NB4 (cell line): Measurements from ENCODE around the gene NECTIN3.

ENCODE experiments used
- DNase-seq: peaks from one replicate; pipeline ENCODE4 v3.0.0; 2010; ENCODE audit warnings: low read depth
- H3K4me3 ChIP-seq: one replicate; pipeline ENCODE4 v1.5.1; 2011; ENCODE audit warnings: mild to moderate bottlenecking, low read depth, low read length, moderate library complexity
- CTCF ChIP-seq: IDR thresholded peaks from one replicate; pipeline ENCODE4 v1.5.1; 2012; ENCODE audit warnings: low read depth, low read length
- MAX ChIP-seq: IDR thresholded peaks from 2 replicates; pipeline ENCODE4 v1.6.1; 2011; ENCODE audit warnings: low read depth, low read length
- MYC ChIP-seq: IDR thresholded peaks from 2 replicates; pipeline ENCODE4 v1.6.1; 2011; ENCODE audit warnings: low read depth, low read length
- POLR2A ChIP-seq: IDR thresholded peaks from 2 replicates; pipeline ENCODE4 v1.6.1; 2011; ENCODE audit warnings: mild to moderate bottlenecking; ENCODE audit not compliant: insufficient read length; ENCODE audit errors: extremely low read depth

Gene NECTIN3

GRCh38 chr3:111156517-111156916 is 84.9 kb downstream of the NECTIN3 start:
- TF ChIP-seq MAX (no peak), CTCF (no peak), MYC (no peak), POLR2A (no peak)
- no peak for DNase-seq
- H3K4me3 ChIP-seq = no peak overlapping the region

- H3K4me3 ChIP-seq = no peak overlapping the region
- TF ChIP-seq POLR2A (no peak), MYC (no peak), CTCF (no peak), MAX (no peak)
- DNase-seq = no peak
Measured at GRCh38 chr3:111159391-111159790, 87.8 kb downstream of the NECTIN3 start.

GRCh38 chr3:111164621-111165020 is 93.0 kb downstream of the NECTIN3 start:
- no peak for DNase-seq
- no peak for TF ChIP-seq POLR2A
- no peak overlapping the region for H3K4me3 ChIP-seq

GRCh38 chr3:111165411-111165810 is 93.8 kb downstream of the NECTIN3 start:
- H3K4me3 ChIP-seq = no peak overlapping the region
- DNase-seq = no peak
- TF ChIP-seq MYC = no peak
- no peak for TF ChIP-seq CTCF
- no peak for TF ChIP-seq MAX
- no peak for TF ChIP-seq POLR2A

GRCh38 chr3:111173328-111173900 is 101.8 kb downstream of the NECTIN3 start:
- H3K4me3 ChIP-seq = no peak overlapping the region
- TF ChIP-seq CTCF (no peak), MAX (no peak), POLR2A (no peak), MYC (no peak)
- DNase-seq = no peak

GRCh38 chr3:111173906-111174305 is 102.3 kb downstream of the NECTIN3 start:
- no peak for TF ChIP-seq CTCF
- TF ChIP-seq POLR2A = no peak
- TF ChIP-seq MYC = no peak
- no peak for TF ChIP-seq MAX
- no peak overlapping the region for H3K4me3 ChIP-seq
- DNase-seq = no peak
